ENCODE data around the gene DGCR6L. TPM values are rescaled to one million over a fixed set of nuclear protein-coding genes. Genes with fewer than 3 reads are reported as not detected.
"Not testable (repeated sequence)": the region's sequence is repeated elsewhere in the genome, so short reads cannot be mapped to it uniquely, and the experiment has no call there.

DGCR6L gene
- total RNA-seq, 1 donor from 2014 or later: 40.1 TPM

- Mint-ChIP-seq H3K4me1 (peaks cover 2% of the 10 kb centered on the region), H3K27ac (no peak overlapping the region), H3K36me3 (no peaks in the 10 kb centered on the region), H3K4me3 (no peak overlapping the region), H3K9me3 (no peaks in the 10 kb centered on the region), H3K27me3 (ENCODE audit: low read depth) (peaks cover 2% of the 10 kb centered on the region)
- TF ChIP-seq, protein P1, sequence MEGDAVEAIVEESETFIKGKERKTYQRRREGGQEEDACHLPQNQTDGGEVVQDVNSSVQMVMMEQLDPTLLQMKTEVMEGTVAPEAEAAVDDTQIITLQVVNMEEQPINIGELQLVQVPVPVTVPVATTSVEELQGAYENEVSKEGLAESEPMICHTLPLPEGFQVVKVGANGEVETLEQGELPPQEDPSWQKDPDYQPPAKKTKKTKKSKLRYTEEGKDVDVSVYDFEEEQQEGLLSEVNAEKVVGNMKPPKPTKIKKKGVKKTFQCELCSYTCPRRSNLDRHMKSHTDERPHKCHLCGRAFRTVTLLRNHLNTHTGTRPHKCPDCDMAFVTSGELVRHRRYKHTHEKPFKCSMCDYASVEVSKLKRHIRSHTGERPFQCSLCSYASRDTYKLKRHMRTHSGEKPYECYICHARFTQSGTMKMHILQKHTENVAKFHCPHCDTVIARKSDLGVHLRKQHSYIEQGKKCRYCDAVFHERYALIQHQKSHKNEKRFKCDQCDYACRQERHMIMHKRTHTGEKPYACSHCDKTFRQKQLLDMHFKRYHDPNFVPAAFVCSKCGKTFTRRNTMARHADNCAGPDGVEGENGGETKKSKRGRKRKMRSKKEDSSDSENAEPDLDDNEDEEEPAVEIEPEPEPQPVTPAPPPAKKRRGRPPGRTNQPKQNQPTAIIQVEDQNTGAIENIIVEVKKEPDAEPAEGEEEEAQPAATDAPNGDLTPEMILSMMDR (IDR thresholded peaks at IDR 0.05; ENCODE audit: unreplicated experiment): no peak
- no peak for DNase-seq (ENCODE audit: low spot score in 2 of 2, unreplicated experiment in 2 of 2)
Measured at GRCh38 chr22:20273758-20274181, 46.1 kb downstream of the DGCR6L start.

DNA sequence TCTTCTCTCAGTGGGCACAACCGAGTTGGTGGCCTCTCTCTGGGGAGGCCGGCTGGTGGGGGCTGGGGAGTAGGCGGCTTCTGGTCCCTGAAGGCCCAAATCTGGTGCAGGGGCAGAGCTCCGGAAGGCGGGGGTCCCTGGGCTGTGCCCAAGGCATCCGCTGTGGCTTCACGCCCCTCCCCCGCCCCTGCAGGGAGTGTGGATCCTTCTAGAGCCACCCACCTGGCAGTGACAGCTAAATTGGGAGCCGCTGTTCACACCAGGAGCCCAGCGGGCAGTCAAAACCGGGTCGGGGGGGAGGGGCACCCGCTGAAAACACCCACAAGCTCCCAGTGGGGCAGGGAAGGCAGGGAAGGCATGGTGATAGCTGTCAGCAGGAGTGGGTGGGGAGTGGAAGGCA, 47.2 kb downstream of the DGCR6L start:
- Mint-ChIP-seq H3K9me3 (no peaks in the 10 kb centered on the region), H3K4me1 (peaks cover 4% of the 10 kb centered on the region), H3K27me3 (ENCODE audit: low read depth) (peaks cover 2% of the 10 kb centered on the region), H3K36me3 (no peaks in the 10 kb centered on the region), H3K27ac (no peak overlapping the region), H3K4me3 (no peak overlapping the region)
- DNase-seq (ENCODE audit: low spot score in 2 of 2, unreplicated experiment in 2 of 2): no peak
- TF ChIP-seq, protein P1 (IDR thresholded peaks at IDR 0.05; ENCODE audit: unreplicated experiment): no peak

GRCh38 chr22:20272174-20272573, 47.7 kb downstream of the DGCR6L start:
- H3K4me1 Mint-ChIP-seq: peaks cover 4% of the 10 kb centered on the region

GRCh38 chr22:20271114-20271994, 48.5 kb downstream of the DGCR6L start:
- Mint-ChIP-seq H3K36me3 (no peaks in the 10 kb centered on the region), H3K27ac (no peak overlapping the region), H3K4me3 (no peak overlapping the region), H3K27me3 (ENCODE audit: low read depth) (peaks cover 2% of the 10 kb centered on the region), H3K4me1 (peaks cover 7% of the 10 kb centered on the region), H3K9me3 (no peaks in the 10 kb centered on the region)
- no peak for DNase-seq (ENCODE audit: low spot score in 2 of 2, unreplicated experiment in 2 of 2)
- TF ChIP-seq, protein P1 (IDR thresholded peaks at IDR 0.05; ENCODE audit: unreplicated experiment): no peak

More at GRCh38 chr22:20272174-20272573, 47.7 kb downstream of the DGCR6L start:
- TF ChIP-seq, protein P1 (IDR thresholded peaks at IDR 0.05; ENCODE audit: unreplicated experiment): no peak
- Mint-ChIP-seq H3K27me3 (ENCODE audit: low read depth) (peaks cover 2% of the 10 kb centered on the region), H3K9me3 (no peaks in the 10 kb centered on the region), H3K27ac (no peak overlapping the region), H3K36me3 (no peaks in the 10 kb centered on the region), H3K4me3 (no peak overlapping the region)
- no peak for DNase-seq (ENCODE audit: low spot score in 2 of 2, unreplicated experiment in 2 of 2)

GRCh38 chr22:20270190-20271113, 49.4 kb downstream of the DGCR6L start:
- H3K4me3 Mint-ChIP-seq; H3K36me3 Mint-ChIP-seq; H3K4me1 Mint-ChIP-seq; H3K27me3 Mint-ChIP-seq (ENCODE audit: low read depth); H3K27ac Mint-ChIP-seq; H3K9me3 Mint-ChIP-seq; DNase-seq (ENCODE audit: low spot score in 2 of 2, unreplicated experiment in 2 of 2): not testable (repeated sequence)

DNA sequence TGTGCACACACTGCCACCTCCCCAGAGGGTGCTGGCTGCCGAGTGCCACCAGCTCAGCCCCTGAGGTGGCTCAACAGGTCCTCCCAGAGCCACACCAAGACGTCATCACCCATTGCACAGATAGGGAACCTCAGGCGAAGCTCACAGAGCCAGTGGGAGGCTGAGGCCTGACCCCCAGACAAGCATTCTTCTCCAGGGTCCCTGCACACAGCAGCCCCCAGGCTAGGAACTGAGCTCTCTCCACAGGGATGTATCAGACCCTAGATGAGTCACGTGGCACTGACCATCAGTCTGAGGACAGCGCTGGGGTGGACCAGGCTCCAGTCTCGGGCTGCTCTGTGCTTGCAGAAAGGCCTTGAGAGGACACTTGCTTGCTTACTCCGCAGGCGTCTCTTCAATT, 50.2 kb downstream of the DGCR6L start:
- not testable (repeated sequence) for H3K4me3 Mint-ChIP-seq; H3K36me3 Mint-ChIP-seq; H3K4me1 Mint-ChIP-seq; H3K27ac Mint-ChIP-seq; DNase-seq (ENCODE audit: low spot score in 2 of 2, unreplicated experiment in 2 of 2); H3K27me3 Mint-ChIP-seq (ENCODE audit: low read depth); H3K9me3 Mint-ChIP-seq

- peak overlapping the region; percentile 63 for H3K4me3 Mint-ChIP-seq
- H3K9me3 Mint-ChIP-seq; H3K27ac Mint-ChIP-seq; H3K4me1 Mint-ChIP-seq; DNase-seq (ENCODE audit: low spot score in 2 of 2, unreplicated experiment in 2 of 2); H3K27me3 Mint-ChIP-seq (ENCODE audit: low read depth); H3K36me3 Mint-ChIP-seq: not testable (repeated sequence)
Measured at GRCh38 chr22:20269201-20269600, 50.7 kb downstream of the DGCR6L start.

Measured in mesothelial cell of epicardium (in vitro differentiated cells).